Epithelial cell of esophagus (primary cell): ENCODE data around the gene SLFNL1.

Experiments
- DNase-seq: peaks from one replicate; pipeline ENCODE4 v3.0.0; 2010; ENCODE audit warnings: low read depth
- H3K4me3 ChIP-seq: 2 replicates; pipeline ENCODE4 v1.5.1; 2011; ENCODE audit warnings: mild to moderate bottlenecking, low read length, control low read depth
- CTCF ChIP-seq: IDR thresholded peaks from 2 replicates; pipeline ENCODE4 v1.5.1; 2011; ENCODE audit warnings: low read depth, mild to moderate bottlenecking, low read length, control low read depth, inconsistent platforms; ENCODE audit not compliant: insufficient read depth; ENCODE audit errors: missing control alignments

The SLFNL1 gene

GRCh38 chr1:41030872-41031616, 9.5 kb upstream of the SLFNL1 start:
- no peak for TF ChIP-seq CTCF

GRCh38 chr1:41028034-41028642, 6.6 kb upstream of the SLFNL1 start:
- DNase-seq = no peak
- H3K4me3 ChIP-seq = no peak overlapping the region
- TF ChIP-seq CTCF = no peak

More at GRCh38 chr1:41030872-41031616, 9.5 kb upstream of the SLFNL1 start:
- H3K4me3 ChIP-seq = no peak overlapping the region
- no peak for DNase-seq

GRCh38 chr1:41025979-41026819, 4.7 kb upstream of the SLFNL1 start:
- DNase-seq = no peak
- no peak for TF ChIP-seq CTCF
- H3K4me3 ChIP-seq = no peak overlapping the region

GRCh38 chr1:41024953-41025352, 3.4 kb upstream of the SLFNL1 start:
- DNase-seq = no peak
- no peak for TF ChIP-seq CTCF
- no peak overlapping the region for H3K4me3 ChIP-seq

GRCh38 chr1:41023279-41023990, 1.9 kb upstream of the SLFNL1 start:
- no peak overlapping the region for H3K4me3 ChIP-seq
- TF ChIP-seq CTCF = no peak
- DNase-seq = no peak

GRCh38 chr1:41022424-41022823, 899 bp upstream of the SLFNL1 start:
- TF ChIP-seq CTCF = no peak
- no peak for DNase-seq
- no peak overlapping the region for H3K4me3 ChIP-seq
